HG02884 (cell line): ENCODE data around the gene NSUN7.
"Not testable (repeated sequence)": the region's sequence is repeated elsewhere in the genome, so short reads cannot be mapped to it uniquely, and the experiment has no call there.

Experiments used
- ATAC-seq: cut with Tn5 transposase; IDR thresholded peaks from one replicate; pipeline ENCODE4 v1.9.1; 2021; ENCODE audit warnings: mild to moderate bottlenecking, moderate library complexity; ENCODE audit not compliant: unreplicated experiment

The NSUN7 gene, protein sequence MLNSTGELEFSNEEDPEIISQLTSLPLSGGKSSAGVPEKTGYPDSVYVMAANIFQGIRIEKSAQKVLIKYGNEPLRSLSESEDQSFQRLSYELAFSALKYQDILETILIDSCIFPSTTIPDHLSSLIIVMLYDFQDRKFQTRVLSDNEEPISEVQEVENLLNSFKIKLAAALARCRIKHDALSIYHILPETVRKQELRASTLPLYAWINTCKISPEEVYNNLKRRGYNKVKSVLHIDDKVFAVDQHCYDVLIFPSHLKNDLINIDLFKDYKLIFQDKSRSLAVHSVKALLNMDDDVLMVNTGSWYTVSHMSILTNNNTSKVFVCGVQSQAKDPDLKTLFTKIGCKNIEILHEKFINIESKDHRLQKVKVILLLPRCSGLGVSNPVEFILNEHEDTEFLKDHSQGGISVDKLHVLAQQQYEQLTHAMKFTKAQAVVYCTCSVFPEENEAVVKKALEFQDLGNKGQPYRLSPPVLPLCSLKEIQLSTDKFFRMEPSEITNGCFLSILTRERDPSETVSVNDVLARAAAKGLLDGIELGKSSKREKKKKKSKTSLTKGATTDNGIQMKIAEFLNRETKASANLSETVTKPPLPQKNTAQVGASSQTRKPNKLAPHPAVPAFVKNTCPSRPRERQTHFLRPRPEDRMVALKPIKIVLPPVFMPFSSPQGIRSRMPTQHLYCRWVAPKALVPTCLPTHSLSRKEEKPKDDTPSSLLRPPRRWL

GRCh38 chr4:40749717-40750460 is at the start of gene NSUN7:
Gene NSUN7 (plus strand): TSS chr4:40749955. CDS start chr4:40750694, 739 bp downstream.
- peak; percentile 47 for ATAC-seq

DNA sequence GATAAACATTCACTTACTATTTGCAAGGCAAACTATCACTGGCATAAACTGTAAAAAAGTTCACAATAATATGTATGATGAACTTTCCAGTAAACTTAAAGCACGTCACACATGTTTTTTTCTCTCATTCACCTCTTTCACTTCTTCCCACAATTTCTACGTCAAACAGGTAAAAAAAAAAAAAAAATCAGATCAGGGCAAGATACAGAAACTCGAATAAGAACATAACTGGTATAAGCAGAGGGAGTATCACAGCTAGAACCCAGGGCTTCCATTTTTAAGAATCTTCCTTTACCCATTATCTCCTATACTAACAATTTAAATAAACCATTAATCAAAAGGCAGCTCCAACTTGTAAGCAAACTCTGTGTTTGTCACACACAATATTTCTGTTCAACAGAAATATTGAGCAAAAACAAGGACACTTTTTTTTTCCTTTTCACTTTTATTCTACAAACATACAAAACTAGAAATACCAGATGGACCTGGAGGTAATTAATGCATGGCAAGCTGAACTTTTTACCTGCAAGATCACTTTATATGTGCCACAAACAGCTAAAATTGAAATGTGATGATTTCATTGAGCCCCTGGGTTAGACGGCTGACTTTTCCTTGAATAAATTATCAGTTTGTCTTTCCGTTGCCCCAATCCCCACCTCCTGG is 47.5 kb upstream of the NSUN7 start:
- no peak for ATAC-seq

DNA sequence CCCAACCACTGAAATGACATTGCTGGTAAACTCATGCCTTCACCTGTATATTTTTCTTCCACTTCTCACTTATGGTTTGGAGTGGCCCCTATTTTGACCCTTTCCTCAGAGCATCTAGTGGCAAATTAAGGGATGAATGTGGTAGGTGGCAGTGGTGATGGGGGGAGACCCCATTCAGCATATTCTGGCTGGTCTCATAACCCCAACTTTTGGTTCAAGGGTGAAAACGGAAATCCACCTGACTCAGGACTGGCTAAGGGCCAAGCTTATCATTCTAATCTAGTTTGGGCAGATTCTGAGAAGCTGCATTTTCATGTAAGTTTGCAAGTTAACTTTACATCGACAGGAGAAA is 47.0 kb upstream of the NSUN7 start:
- no peak for ATAC-seq

- no peak for ATAC-seq
Observed at GRCh38 chr4:40704073-40704472, 45.7 kb upstream of the NSUN7 start.

- no peak for ATAC-seq
Observed at GRCh38 chr4:40710484-40711254, 39.1 kb upstream of the NSUN7 start.

GRCh38 chr4:40713001-40713400 is 36.8 kb upstream of the NSUN7 start:
- not testable (repeated sequence) for ATAC-seq

DNA sequence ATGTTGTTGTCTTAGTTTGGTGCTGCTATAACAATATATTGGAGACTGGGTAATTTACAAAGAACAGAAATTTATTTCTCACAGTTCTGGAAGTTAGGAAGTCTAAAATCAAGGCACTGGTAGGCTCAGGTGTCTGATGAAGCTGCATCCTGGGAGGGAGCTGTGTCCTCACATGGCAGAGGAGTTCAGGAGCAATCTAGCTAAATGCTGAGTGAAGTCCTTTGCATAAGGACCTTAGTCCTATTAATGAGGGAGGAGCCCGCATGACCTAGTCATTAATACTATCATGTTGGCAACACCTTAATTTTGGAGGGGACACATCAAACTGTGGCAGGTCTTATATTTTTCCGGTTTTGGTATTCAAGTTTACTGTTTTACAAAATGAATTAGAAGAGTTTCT is 36.0 kb upstream of the NSUN7 start:
- ATAC-seq, result no peak

DNA sequence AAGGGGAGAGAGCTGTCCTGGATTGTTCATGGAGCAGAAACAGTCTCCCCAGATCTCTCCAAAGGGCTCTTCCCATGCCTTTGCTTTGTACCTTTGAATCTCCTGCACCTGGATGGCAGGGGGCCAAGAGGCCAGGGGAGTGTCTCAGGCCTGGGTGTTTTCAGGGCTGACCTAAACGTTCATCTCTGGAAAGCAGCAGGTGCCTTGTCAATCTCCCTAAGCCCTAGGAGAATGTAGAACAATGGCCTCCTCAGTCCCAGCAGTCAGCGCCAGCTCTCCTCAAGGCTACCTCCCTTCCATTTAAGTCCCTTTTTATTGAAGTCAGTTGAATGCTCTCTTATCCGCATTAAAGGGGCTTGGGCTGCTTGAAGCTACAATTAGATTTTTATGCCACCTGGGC is 31.2 kb upstream of the NSUN7 start:
- ATAC-seq, result no peak

DNA sequence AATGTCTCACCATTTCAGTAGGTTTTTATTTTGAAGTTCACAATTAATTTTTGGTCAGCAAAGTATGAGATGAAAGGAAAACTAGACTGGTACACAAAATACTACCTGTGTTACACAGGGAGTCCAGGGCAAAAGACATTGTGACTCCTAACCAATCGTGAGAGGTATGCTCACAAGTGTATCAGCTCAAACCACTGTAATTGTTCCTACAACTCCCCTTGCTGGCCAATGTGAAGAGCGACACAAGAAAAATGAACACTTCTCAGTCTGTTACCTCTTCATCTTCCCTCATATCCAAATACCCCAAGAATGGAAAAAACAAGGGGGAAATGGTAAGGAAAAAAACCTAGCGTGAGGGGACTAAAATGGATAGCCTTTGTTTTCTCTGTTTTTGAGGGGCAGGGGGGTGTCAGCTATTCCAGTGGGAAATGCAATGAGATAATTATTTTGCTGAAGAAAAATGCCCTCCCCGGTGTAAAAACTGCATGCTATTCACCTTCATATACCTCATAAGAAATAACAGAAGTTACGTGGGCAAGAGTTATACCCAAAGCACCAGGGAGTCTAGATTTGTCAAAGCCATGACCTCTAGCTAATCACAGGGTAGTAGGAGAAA is 30.6 kb upstream of the NSUN7 start:
- ATAC-seq, result peak; percentile 56

- no peak for ATAC-seq
Observed at GRCh38 chr4:40720351-40720750, 29.4 kb upstream of the NSUN7 start.

DNA sequence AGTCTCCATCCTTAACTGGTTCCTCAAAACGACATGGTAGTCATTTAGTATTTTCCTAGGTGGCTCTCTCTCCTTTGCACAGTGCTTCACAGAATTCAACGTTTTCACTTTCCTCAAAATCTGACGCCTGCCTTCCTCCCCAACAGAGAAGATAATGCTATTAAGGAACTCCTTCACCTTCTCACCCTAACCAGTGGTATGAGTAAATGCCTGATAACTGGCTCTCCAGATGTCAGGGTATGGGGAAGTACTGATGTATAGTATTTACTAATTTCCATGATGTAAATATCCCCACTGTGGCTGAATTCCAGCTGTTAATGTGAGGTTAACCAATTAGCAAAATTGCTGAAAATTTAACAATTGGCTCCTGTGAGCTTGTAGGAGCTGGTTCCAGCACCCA is 28.8 kb upstream of the NSUN7 start:
- ATAC-seq, result no peak

DNA sequence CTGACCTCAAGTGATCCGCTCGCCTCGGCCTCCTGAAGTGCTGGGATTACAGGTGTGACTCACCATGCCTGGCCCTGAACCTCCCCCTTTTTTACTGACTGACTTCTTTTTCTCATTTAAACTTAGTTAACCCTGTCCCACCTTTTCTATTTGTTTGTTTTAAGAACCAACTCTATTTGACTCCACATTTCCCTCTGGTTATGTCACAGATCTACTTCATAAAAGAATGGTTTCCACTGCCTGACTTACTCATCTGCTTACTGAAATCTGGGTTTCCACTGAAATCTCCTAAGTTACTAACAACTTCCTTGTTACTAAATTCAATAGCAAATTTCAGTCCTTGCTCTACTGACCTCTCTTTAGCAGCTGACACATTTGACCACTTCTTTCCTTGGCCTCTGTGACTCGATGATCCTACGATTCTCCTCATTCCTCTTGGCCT is 28.0 kb upstream of the NSUN7 start:
- no peak for ATAC-seq

DNA sequence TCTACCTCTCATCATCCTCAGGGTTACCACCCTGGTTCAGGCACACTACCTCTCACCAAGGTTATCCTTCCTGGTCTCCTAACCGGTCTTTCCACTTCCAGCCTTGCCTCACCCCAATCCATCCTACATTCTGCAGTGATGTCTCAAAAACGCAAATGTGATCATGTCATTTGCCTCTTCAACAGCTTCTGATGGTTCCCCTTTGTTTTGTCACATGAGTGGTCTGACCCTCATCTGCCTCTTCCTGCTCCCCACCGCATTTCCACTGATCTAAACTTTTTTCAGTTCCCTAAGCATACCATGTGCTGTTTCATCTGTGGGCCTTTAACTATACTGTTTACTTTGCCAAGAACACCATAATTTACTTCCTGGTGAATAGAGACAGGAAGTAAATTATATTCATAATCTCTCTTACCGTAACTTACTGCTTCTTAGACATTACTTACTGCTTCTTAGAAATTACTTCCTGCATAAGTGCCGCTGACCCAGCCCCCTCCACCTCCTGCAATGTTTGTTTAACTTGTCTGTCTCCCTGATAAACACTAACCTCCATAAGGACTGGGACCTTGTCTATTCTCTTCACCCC is 27.1 kb upstream of the NSUN7 start:
- peak; percentile 53 for ATAC-seq

- ATAC-seq, result no peak
Observed at GRCh38 chr4:40723728-40724127, 26.0 kb upstream of the NSUN7 start.

- ATAC-seq, result no peak
Observed at GRCh38 chr4:40728333-40728732, 21.4 kb upstream of the NSUN7 start.

DNA sequence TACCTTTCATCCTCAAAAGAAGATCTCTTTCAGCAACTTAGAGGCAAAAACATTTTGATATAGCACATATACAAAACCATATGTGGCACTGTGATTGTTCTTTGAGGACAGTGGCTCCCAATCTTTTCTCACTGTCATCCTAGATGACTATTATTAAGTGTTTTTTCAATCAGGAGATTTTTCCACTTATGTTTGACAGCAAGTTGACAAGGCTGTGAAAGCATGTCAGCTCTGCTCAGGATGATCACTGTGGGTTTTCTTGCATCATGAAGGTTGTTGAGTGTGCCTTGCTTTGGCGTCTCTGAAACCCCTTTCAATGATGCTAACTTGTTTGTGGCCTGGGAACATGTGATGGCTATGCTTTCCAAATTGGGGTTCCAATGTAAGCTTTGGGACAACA is 20.2 kb upstream of the NSUN7 start:
- ATAC-seq, result no peak

DNA sequence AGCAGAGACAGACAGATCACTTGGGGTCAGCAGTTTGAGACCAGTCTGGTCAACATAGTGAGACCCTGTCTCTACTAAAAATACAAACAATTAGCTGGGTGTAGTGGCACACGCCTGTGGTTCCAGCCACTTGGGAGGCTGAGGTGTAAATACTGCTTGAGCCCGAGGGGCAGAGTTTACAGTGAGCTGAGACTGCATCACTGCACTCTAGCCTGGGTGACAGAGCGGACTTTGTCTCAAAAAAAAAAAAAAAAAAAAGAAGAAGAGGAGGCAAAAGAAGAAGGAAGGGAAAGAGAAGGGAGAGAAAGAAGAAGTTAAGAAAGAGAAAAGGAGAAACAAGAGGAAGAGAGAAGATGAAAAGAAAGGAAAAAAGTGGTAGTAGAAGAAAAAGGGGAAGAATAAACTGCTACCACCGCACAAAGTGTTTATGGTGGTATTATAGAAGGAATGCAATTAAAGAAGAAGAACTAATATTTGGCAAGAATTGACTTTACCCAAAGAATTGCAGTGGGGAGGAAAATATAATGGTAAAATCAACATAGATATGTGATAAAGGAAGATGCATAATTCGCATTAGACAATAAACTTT is 19.6 kb upstream of the NSUN7 start:
- no peak for ATAC-seq

DNA sequence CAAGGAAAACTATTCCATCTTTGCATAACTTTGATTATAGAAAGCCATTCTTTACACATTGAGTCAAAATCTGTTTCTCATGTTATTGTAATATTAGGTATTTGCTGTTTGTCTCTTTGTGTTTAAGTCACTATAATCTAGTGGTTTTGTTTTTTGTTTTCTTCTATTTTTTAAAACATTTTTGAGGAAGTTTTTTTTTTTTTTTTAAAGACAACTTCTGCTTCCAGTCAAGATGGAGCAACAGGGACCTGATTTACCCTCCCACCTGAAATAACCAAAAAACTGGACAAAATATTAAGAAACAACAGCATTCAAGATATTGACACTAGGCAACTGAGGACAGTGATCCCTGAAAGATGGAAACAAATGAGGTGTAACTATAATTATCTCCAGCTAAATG is 18.4 kb upstream of the NSUN7 start:
- no peak for ATAC-seq

- no peak for ATAC-seq
Observed at GRCh38 chr4:40731792-40732245, 17.9 kb upstream of the NSUN7 start.
